ENCODE results near the gene TRIM44.
"Not testable (repeated sequence)": the region's sequence is repeated elsewhere in the genome, so short reads cannot be mapped to it uniquely, and the experiment has no call there.

Gene TRIM44

DNA sequence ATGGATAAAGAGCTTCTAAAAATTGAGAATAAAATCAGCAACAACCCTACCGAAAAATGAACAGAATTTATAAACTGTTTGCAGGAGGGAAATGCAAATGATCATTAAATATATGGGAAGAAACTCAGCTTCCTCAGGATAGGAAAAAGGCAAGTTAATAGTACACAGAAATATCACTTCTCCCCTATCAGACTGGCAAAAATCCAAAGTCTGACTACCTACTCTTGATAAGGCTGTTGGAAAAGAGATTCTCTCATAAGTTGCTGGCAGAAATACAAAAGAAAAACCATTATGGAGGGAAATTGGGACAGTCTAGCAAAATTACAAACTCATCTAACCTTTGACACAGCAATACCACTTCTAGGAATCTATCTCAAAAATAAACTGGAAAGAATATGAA lies 180.4 kb downstream of the TRIM44 start:
- Mint-ChIP-seq H3K27me3 (ENCODE audit: low read depth) (peaks cover 6% of the 10 kb centered on the region), H3K4me3 (no peak overlapping the region), H3K4me1 (ENCODE audit: low read depth) (no peaks in the 10 kb centered on the region), H3K27ac (no peak overlapping the region), H3K9me3 (no peaks in the 10 kb centered on the region), H3K36me3 (ENCODE audit: low read depth) (no peaks in the 10 kb centered on the region)
- no peak for DNase-seq (ENCODE audit: low spot score)

DNA sequence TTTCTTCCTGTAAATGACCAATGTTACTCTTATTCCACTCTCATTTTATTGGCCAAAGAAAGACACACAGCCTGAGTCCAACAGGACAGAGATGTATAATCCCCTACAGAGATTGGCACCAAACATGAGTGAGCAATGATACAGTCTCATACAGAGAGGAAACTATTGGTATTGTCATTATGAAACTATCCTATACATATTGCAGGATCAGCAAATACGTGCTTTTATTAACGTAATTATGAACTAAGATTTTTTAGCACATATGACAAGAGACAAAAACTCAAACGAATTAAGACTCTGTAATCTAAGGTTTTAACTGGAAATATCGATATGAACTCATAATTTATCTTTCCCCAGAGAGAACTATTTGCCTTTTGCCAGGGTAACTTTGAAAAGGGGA lies 182.0 kb downstream of the TRIM44 start:
- no peak overlapping the region for H3K27ac Mint-ChIP-seq
- no peak for DNase-seq (ENCODE audit: low spot score)
- H3K36me3 Mint-ChIP-seq (ENCODE audit: low read depth), result no peaks in the 10 kb centered on the region
- no peaks in the 10 kb centered on the region for H3K4me1 Mint-ChIP-seq (ENCODE audit: low read depth)
- H3K4me3 Mint-ChIP-seq, result no peak overlapping the region
- peaks cover 9% of the 10 kb centered on the region for H3K27me3 Mint-ChIP-seq (ENCODE audit: low read depth)
- H3K9me3 Mint-ChIP-seq, result no peaks in the 10 kb centered on the region

DNA sequence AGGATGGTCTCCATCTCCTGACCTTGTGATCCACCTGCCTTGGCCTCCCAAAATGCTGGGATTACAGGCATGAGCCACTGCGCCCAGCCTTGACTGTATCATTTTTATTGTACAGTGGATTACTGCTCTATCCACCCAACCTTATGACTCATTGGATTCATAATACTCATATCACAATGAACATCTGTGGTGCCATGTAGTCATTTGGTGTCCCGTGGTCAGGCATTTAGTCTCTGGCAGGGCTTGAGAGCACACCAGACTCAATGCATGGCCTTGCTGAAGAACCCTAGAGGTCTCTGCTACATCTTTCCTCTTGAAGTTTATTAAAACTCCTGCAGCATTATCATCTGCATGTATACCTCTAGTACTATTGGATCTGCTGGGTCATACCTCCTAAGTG lies 183.3 kb downstream of the TRIM44 start:
- DNase-seq (ENCODE audit: low spot score), result no peak
- Mint-ChIP-seq H3K4me3 (no peak overlapping the region), H3K9me3 (no peaks in the 10 kb centered on the region), H3K27ac (no peak overlapping the region), H3K36me3 (ENCODE audit: low read depth) (no peaks in the 10 kb centered on the region), H3K27me3 (ENCODE audit: low read depth) (peaks cover 6% of the 10 kb centered on the region), H3K4me1 (ENCODE audit: low read depth) (no peaks in the 10 kb centered on the region)

DNA sequence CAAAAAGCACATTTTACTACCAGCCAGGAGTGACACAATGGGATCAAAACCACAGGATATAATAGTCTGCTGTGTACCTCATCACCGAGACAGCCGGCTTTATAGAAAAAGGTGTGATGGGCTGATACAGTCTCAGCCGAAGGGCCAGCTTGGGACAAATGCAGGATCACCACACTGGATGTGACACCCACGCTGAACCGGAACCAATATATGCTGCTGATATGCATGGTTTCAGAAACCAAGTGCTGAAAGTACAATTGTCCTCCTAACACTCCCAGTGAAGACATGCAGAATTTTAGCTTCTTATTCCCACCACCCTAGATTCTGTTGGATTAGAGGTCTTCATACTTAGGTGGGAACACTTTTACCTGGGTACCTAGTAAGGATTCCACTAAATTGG lies 184.3 kb downstream of the TRIM44 start:
- DNase-seq (ENCODE audit: low spot score), result no peak
- H3K36me3 Mint-ChIP-seq (ENCODE audit: low read depth), result no peaks in the 10 kb centered on the region
- H3K9me3 Mint-ChIP-seq, result no peaks in the 10 kb centered on the region
- H3K4me1 Mint-ChIP-seq (ENCODE audit: low read depth), result no peaks in the 10 kb centered on the region
- H3K4me3 Mint-ChIP-seq, result no peak overlapping the region
- peaks cover 6% of the 10 kb centered on the region for H3K27me3 Mint-ChIP-seq (ENCODE audit: low read depth)
- H3K27ac Mint-ChIP-seq, result no peak overlapping the region

DNA sequence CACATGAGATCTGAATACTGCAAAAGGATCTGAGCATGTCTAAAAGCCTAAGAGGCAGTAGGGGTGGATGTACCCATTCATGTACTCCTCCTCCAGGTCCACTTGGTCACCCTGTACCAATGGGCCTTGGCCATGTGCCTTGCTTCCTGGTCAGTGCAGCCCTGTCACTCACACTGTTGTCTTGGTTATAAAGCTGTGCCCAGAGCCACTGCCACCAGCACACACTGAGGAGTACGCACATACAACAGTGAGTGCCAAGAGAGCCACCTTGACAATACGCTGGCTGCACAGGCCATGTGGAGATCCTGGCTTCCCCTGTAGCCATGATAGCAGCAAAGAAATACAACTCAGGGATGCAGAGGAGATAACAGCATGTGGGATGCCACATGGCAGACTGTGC lies 184.9 kb downstream of the TRIM44 start:
- no peaks in the 10 kb centered on the region for H3K9me3 Mint-ChIP-seq
- no peaks in the 10 kb centered on the region for H3K36me3 Mint-ChIP-seq (ENCODE audit: low read depth)
- peaks cover 6% of the 10 kb centered on the region for H3K27me3 Mint-ChIP-seq (ENCODE audit: low read depth)
- no peak for DNase-seq (ENCODE audit: low spot score)
- no peak overlapping the region for H3K27ac Mint-ChIP-seq
- no peaks in the 10 kb centered on the region for H3K4me1 Mint-ChIP-seq (ENCODE audit: low read depth)
- no peak overlapping the region for H3K4me3 Mint-ChIP-seq

DNA sequence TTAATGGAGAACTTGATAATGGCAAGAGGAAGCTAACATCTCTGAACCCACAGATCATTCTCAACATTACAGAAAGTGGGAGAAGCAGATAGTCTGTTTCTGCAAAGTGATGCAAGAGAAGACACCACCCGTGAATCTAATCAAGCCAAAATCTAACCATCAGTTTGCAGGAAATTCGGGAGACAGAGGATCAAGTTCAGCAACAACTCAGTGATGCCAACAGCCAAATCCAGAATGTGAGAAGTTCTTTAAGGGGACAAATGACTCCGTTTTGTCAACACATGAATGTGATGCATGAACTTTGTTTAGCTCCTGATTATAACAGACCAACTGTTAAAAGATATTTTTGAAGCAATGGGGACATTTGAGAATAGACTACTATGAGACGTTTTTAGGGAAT lies 186.0 kb downstream of the TRIM44 start:
- no peak overlapping the region for H3K27ac Mint-ChIP-seq
- H3K36me3 Mint-ChIP-seq (ENCODE audit: low read depth), result no peaks in the 10 kb centered on the region
- H3K4me3 Mint-ChIP-seq, result no peak overlapping the region
- peaks cover 6% of the 10 kb centered on the region for H3K27me3 Mint-ChIP-seq (ENCODE audit: low read depth)
- DNase-seq (ENCODE audit: low spot score), result no peak
- H3K4me1 Mint-ChIP-seq (ENCODE audit: low read depth), result no peaks in the 10 kb centered on the region
- no peaks in the 10 kb centered on the region for H3K9me3 Mint-ChIP-seq

DNA sequence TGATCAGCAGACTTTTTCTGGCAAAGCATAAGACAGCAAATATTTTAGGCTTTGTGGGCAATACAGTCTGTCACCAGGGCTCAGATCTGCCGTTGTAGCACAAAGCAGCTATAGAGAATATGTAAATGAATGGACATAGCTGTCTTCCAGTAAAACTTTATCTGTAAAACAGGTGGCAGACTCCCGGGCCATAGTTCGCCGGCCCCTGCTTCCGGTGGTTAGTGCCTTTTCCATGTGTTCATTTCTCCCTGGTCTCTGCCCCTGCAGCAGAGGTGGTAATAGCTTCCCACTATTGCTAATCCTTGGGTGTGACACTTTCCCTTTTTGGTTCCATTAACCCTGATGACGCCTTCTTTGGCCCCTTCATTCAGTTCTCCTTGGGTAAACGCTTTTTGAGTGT lies 187.6 kb downstream of the TRIM44 start:
- Mint-ChIP-seq H3K27ac (no peak overlapping the region), H3K36me3 (ENCODE audit: low read depth) (no peaks in the 10 kb centered on the region), H3K27me3 (ENCODE audit: low read depth) (peaks cover 3% of the 10 kb centered on the region), H3K4me1 (ENCODE audit: low read depth) (no peaks in the 10 kb centered on the region), H3K4me3 (no peak overlapping the region), H3K9me3 (no peaks in the 10 kb centered on the region)
- DNase-seq (ENCODE audit: low spot score), result no peak

DNA sequence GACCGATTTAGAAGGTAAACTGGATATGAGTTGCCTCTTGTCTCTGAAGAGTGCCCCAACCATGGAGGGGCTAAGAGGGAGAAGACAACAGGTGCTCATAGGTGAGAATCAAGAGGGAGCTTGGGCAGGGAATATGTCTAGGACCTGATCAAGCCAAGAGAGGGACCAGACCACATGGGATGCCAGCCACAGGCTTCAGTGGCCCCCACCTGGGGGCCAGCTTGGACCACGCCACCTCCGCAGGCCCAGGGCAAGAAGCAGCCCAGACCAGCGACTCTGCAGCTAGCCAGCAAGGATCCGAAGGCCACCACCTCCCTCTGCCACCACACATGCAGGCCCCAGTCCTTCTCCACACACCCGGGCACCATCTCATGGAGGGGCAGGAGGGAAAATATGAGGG lies 188.8 kb downstream of the TRIM44 start:
- H3K4me3 Mint-ChIP-seq, result no peak overlapping the region
- H3K27ac Mint-ChIP-seq, result no peak overlapping the region
- no peaks in the 10 kb centered on the region for H3K4me1 Mint-ChIP-seq (ENCODE audit: low read depth)
- no peak for DNase-seq (ENCODE audit: low spot score)
- peaks cover 9% of the 10 kb centered on the region for H3K27me3 Mint-ChIP-seq (ENCODE audit: low read depth)
- no peaks in the 10 kb centered on the region for H3K36me3 Mint-ChIP-seq (ENCODE audit: low read depth)
- no peaks in the 10 kb centered on the region for H3K9me3 Mint-ChIP-seq

DNA sequence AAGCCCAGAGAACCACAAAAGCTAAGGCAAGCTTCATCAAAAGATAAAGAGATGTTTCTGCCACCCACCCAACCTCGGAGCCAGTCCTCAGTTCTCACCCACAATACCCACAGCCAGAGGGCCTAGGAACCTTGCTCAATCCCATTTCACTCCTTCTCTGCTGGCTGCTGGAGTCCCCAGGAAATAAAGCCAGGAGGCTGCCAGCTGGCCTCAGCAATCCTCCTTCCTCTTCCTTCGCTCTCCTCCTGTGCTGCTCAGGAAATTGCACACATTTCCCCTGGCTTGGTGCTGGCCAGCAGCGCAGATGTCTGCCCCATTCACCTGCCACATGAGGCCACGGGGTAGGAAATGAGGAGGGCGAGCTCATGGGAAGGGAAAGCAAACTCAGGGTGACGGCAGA lies 189.5 kb downstream of the TRIM44 start:
- no peak overlapping the region for H3K4me3 Mint-ChIP-seq
- no peak overlapping the region for H3K27ac Mint-ChIP-seq
- no peaks in the 10 kb centered on the region for H3K9me3 Mint-ChIP-seq
- H3K4me1 Mint-ChIP-seq (ENCODE audit: low read depth), result no peaks in the 10 kb centered on the region
- no peaks in the 10 kb centered on the region for H3K36me3 Mint-ChIP-seq (ENCODE audit: low read depth)
- H3K27me3 Mint-ChIP-seq (ENCODE audit: low read depth), result peaks cover 10% of the 10 kb centered on the region
- DNase-seq (ENCODE audit: low spot score), result no peak

DNA sequence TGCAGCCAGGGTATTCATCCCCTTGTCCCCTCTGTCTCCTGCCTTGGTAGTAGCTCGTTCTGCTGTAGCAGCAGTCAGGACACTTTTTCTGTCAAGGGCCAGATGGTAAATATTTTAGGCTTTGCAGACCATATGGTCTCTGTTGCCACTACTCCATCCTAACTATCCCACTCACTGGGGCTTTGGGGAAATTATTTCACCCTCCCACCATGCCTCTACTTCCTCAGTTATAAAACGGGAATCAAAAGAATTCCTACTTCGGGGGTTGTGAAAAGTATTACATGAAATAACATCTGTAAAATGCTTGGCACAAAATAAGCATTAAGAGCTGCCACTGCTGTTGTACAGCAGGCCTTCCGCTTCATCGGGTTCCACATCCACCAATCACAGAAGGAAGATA lies 191.4 kb downstream of the TRIM44 start:
- Mint-ChIP-seq H3K27ac (no peak overlapping the region), H3K27me3 (ENCODE audit: low read depth) (peaks cover 7% of the 10 kb centered on the region), H3K4me3 (no peak overlapping the region), H3K4me1 (ENCODE audit: low read depth) (no peaks in the 10 kb centered on the region), H3K36me3 (ENCODE audit: low read depth) (no peaks in the 10 kb centered on the region), H3K9me3 (no peaks in the 10 kb centered on the region)
- no peak for DNase-seq (ENCODE audit: low spot score)

DNA sequence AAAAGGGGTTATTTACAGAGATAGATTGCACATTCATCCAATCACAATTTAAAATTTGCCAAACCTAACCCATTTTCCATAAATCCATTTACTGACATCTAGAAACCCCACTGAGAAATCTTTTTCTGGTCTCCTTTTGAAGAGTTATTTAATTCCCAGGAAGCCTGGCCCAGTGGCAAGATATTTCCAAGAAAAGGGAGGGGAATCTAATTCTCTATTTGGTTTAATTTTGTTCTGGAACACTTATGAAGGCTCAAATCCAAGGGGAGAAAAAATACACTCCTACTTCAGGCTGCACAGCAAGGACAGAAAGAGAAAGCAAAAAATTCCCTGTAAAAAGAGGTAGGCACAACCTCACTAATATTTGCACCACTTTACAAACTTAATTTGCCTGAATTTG lies 193.1 kb downstream of the TRIM44 start:
- H3K4me1 Mint-ChIP-seq (ENCODE audit: low read depth), result no peaks in the 10 kb centered on the region
- no peaks in the 10 kb centered on the region for H3K9me3 Mint-ChIP-seq
- H3K27me3 Mint-ChIP-seq (ENCODE audit: low read depth), result peaks cover 7% of the 10 kb centered on the region
- no peak overlapping the region for H3K27ac Mint-ChIP-seq
- H3K36me3 Mint-ChIP-seq (ENCODE audit: low read depth), result no peaks in the 10 kb centered on the region
- DNase-seq (ENCODE audit: low spot score), result no peak
- H3K4me3 Mint-ChIP-seq, result no peak overlapping the region

DNA sequence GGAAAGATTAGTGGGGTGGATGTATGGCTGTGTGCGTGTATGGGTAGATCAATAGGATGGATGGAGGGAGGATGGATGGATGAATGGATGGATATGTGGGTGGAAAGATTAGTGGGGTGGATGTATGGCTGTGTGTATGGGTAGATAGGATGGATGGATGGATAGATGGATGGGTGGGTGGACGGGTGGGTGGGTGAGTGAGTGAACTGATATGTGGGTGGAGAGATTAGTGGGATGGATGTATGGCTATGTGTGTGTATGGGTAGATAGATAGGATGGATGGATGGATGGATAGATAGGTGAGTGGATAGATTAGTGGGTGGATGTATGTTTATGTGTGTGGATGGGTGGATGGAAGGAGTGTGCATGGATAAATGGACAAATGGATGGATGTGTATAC lies 193.7 kb downstream of the TRIM44 start:
- peaks cover 7% of the 10 kb centered on the region for H3K27me3 Mint-ChIP-seq (ENCODE audit: low read depth)
- no peaks in the 10 kb centered on the region for H3K9me3 Mint-ChIP-seq

DNA sequence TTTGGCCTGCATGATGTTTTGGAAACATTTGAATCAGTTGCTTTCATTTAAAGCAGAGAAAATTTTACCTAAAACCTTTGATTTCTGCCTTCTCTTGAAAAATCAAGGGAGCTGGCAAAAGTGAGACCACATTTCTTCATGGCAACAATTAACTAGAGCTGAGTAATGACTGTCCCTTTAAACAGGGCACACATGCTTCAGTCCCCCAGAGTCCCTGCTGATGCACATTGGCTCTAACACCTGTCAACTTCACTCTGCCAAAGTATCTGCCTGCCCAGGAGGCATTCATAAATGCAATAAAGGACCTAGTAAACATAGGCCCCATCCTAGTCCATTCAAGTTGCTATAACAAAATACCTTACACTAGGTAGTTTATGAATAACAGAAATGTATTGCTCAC lies 194.2 kb downstream of the TRIM44 start:
- H3K27me3 Mint-ChIP-seq (ENCODE audit: low read depth), result peaks cover 7% of the 10 kb centered on the region
- H3K4me1 Mint-ChIP-seq (ENCODE audit: low read depth), result no peaks in the 10 kb centered on the region
- H3K36me3 Mint-ChIP-seq (ENCODE audit: low read depth), result no peaks in the 10 kb centered on the region
- no peak overlapping the region for H3K4me3 Mint-ChIP-seq
- DNase-seq (ENCODE audit: low spot score), result no peak
- H3K9me3 Mint-ChIP-seq, result no peaks in the 10 kb centered on the region
- H3K27ac Mint-ChIP-seq, result no peak overlapping the region

More for the DNA sequence above, 193.7 kb downstream of the TRIM44 start:
- no peak overlapping the region for H3K27ac Mint-ChIP-seq
- H3K4me3 Mint-ChIP-seq, result no peak overlapping the region
- H3K4me1 Mint-ChIP-seq (ENCODE audit: low read depth), result no peaks in the 10 kb centered on the region
- no peak for DNase-seq (ENCODE audit: low spot score)
- H3K36me3 Mint-ChIP-seq (ENCODE audit: low read depth), result no peaks in the 10 kb centered on the region

DNA sequence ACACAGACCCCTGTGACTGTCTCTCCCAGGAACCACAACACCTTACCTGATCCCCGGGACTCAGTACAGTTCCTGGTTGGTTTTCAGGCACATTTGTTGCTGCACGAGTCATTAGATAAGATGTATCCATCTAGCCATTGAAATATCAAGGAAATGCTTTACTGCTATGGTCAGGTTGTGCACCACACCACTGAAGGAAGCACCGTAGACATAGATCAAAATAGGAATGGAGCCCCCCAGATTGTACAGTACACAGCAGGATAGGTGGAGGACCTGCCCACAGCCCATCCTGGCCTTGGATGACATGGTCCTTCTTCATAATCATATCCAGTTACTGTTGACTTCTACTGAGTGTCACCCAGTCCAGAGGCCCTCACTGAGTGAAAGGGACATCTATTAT lies 195.3 kb downstream of the TRIM44 start:
- no peaks in the 10 kb centered on the region for H3K9me3 Mint-ChIP-seq
- H3K27ac Mint-ChIP-seq, result no peak overlapping the region
- peaks cover 7% of the 10 kb centered on the region for H3K27me3 Mint-ChIP-seq (ENCODE audit: low read depth)
- no peak for DNase-seq (ENCODE audit: low spot score)
- H3K4me1 Mint-ChIP-seq (ENCODE audit: low read depth), result no peaks in the 10 kb centered on the region
- no peak overlapping the region for H3K4me3 Mint-ChIP-seq
- no peaks in the 10 kb centered on the region for H3K36me3 Mint-ChIP-seq (ENCODE audit: low read depth)

DNA sequence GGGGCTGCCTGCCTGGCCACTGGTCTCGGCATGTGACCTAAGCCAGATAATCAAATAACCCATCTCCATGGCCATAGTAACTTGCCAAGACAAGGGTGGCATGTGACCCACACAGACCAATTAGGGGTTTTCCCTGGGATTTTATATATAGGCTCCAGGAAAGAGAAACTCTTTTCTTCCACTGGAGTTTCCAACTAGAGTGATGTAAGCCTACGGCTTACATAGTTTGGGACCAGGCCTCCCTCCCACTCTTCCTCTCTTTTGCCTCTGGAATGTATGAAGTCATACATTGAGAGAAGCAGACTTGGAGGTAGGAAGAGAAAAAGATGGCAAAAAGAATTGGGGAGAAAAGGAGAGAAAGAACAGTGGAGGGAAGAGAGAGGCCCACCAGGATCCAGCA lies 196.7 kb downstream of the TRIM44 start:
- H3K4me3 Mint-ChIP-seq, result no peak overlapping the region
- DNase-seq (ENCODE audit: low spot score), result no peak
- peaks cover 7% of the 10 kb centered on the region for H3K27me3 Mint-ChIP-seq (ENCODE audit: low read depth)
- no peaks in the 10 kb centered on the region for H3K4me1 Mint-ChIP-seq (ENCODE audit: low read depth)
- H3K9me3 Mint-ChIP-seq, result no peaks in the 10 kb centered on the region
- no peaks in the 10 kb centered on the region for H3K36me3 Mint-ChIP-seq (ENCODE audit: low read depth)
- H3K27ac Mint-ChIP-seq, result no peak overlapping the region

DNA sequence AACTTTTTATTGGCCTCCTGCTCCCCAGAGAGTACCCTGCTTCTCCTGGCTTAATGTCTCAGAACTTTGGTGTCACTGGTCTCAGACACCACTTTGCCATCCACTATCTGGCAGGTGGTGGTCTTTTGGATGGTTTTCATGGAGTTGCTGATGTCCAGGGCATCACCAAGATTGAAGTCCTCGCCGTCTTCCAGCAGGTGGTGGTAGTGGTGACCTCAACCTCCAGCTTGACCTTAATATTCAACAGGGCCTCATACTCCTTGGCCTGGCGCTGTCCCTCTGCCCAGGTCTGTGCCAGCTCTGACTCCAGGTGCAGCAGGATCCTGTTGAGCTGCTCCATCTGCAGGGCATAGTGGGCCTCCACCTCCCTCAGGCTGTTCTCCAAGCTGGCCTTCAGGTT lies 197.6 kb downstream of the TRIM44 start:
- DNase-seq (ENCODE audit: low spot score); H3K27ac Mint-ChIP-seq; H3K27me3 Mint-ChIP-seq (ENCODE audit: low read depth); H3K4me1 Mint-ChIP-seq (ENCODE audit: low read depth); H3K4me3 Mint-ChIP-seq; H3K36me3 Mint-ChIP-seq (ENCODE audit: low read depth); H3K9me3 Mint-ChIP-seq: not testable (repeated sequence)

All from T-helper 2 cell treated with Interferon-gamma antibody and Interleukin-4, amounts not matched to agents 5 μg/mL and 100 μg/mL, for 36 hours (primary cell).